Neural progenitor cell (in vitro differentiated cells): ENCODE measurements around the gene SWT1.

Experiments
- CTCF ChIP-seq: fragments of 200-600 bp; sonication (generic); IDR thresholded peaks from 2 replicates; pipeline ENCODE4 v1.5.1; 2017; ENCODE audit warnings: antibody characterized with exemption, mild to moderate bottlenecking
- EZH2 ChIP-seq: fragments of 200-600 bp; sonication (generic); IDR thresholded peaks from 2 replicates; pipeline ENCODE4 v1.6.1; 2017; ENCODE audit warnings: antibody characterized with exemption, mild to moderate bottlenecking, moderate library complexity
- EZH2phosphoT487 ChIP-seq: fragments of 200-600 bp; sonication (generic); IDR thresholded peaks from 2 replicates; pipeline ENCODE4 v1.6.1; 2017; ENCODE audit warnings: antibody characterized with exemption

- TF ChIP-seq CTCF (no peak), EZH2 (no peak), EZH2phosphoT487 (no peak)
These were observed 151.2 kb downstream of the SWT1 start for GRCh38 chr1:185308126-185308525.
